Activated naive CD4-positive, alpha-beta T cell treated with anti-CD3 and anti-CD28 coated beads for 36 hours (primary cell): ENCODE measurements around the gene BMP6. TPM values are rescaled to one million over a fixed set of nuclear protein-coding genes. Genes with fewer than 3 reads are reported as not detected.

Experiments
- CTCF ChIA-PET: fragments of 350-600 bp; sonication (Branson Sonifier 250); formaldehyde crosslinking; loops from one replicate; lab custom pipeline; 2021; ENCODE audit warnings: antibody characterized with exemption; lab: Charles Lee
- DNase-seq: peaks from one replicate; pipeline ENCODE4 v3.0.0-alpha.2; 2020
- H3K27ac Mint-ChIP-seq: one replicate; pipeline ENCODE4 v1.8.0; 2021; ENCODE audit warnings: mild to moderate bottlenecking, mixed read lengths
- H3K27me3 Mint-ChIP-seq: one replicate; pipeline ENCODE4 v1.8.0; 2021; ENCODE audit warnings: low read depth, mixed read lengths
- H3K36me3 Mint-ChIP-seq: one replicate; pipeline ENCODE4 v1.8.0; 2021; ENCODE audit warnings: low read depth, mixed read lengths
- H3K4me1 Mint-ChIP-seq: one replicate; pipeline ENCODE4 v1.8.0; 2021; ENCODE audit warnings: low read depth, mixed read lengths
- H3K4me3 Mint-ChIP-seq: one replicate; pipeline ENCODE4 v1.8.0; 2021; ENCODE audit warnings: mild to moderate bottlenecking, moderate library complexity, mixed read lengths
- H3K9me3 Mint-ChIP-seq: one replicate; pipeline ENCODE4 v1.8.0; 2021; ENCODE audit warnings: mixed read lengths
- intact Hi-C: fragments of 100-400 bp; cut with micrococcal nuclease; formaldehyde crosslinking; loops from one replicate; pipeline ENCODE4 v1.15.1; 2023
- total RNA-seq, 2 experiments: library from RNA; stranded (reverse); gene quantifications; one replicate each; pipeline ENCODE4 v1.2.3, GENCODE V29; 2021

The BMP6 gene
- total RNA-seq, 2 experiments from 2014 or later, result 0.32 to 0.36 TPM

- Mint-ChIP-seq H3K4me3 (no peak overlapping the region), H3K27me3 (peaks cover 55% of the 10 kb centered on the region), H3K36me3 (no peaks in the 10 kb centered on the region), H3K9me3 (no peaks in the 10 kb centered on the region), H3K4me1 (peaks cover 4% of the 10 kb centered on the region), H3K27ac (no peak overlapping the region)
- DNase-seq, result peak; percentile 83
- intact Hi-C loops, result loop anchor here (1.0 to 10.0 kb wide), 8 partner anchors 106 to 496 kb away; partner anchors contain the start of genes BLOC1S5 and TXNDC5
- CTCF ChIA-PET, result interaction anchor here (0.6 to 4.1 kb wide), 17 partner anchors 9 to 497 kb away, joined by 3 to 19 read pairs (median 4); no protein-coding TSS in a partner anchor
These were observed 2.9 kb upstream of the BMP6 start for GRCh38 chr6:7723041-7723447.

- Mint-ChIP-seq H3K9me3 (no peaks in the 10 kb centered on the region), H3K4me3 (no peak overlapping the region), H3K27me3 (peaks cover 59% of the 10 kb centered on the region), H3K27ac (no peak overlapping the region), H3K4me1 (peaks cover 8% of the 10 kb centered on the region), H3K36me3 (no peaks in the 10 kb centered on the region)
- CTCF ChIA-PET, result interaction anchor here (0.9 to 4.1 kb wide), 9 partner anchors 21 to 714 kb away, joined by 3 to 19 read pairs (median 4); no protein-coding TSS in a partner anchor
- DNase-seq, result no peak
- intact Hi-C loops, result loop anchor here (1.0 to 10.0 kb wide), 8 partner anchors 107 to 496 kb away; partner anchors contain the start of genes BLOC1S5 and TXNDC5
These were observed 2.3 kb upstream of the BMP6 start for GRCh38 chr6:7723554-7723953.

- H3K9me3 Mint-ChIP-seq, result no peaks in the 10 kb centered on the region
- DNase-seq, result no peak
- CTCF ChIA-PET, result interaction anchor here (0.6 to 4.1 kb wide), 3 partner anchors 23 to 494 kb away, joined by 3 to 19 read pairs (median 3); no protein-coding TSS in a partner anchor
- H3K4me3 Mint-ChIP-seq, result peak overlapping the region; percentile 76
- H3K4me1 Mint-ChIP-seq, result peaks cover 12% of the 10 kb centered on the region
- no peak overlapping the region for H3K27ac Mint-ChIP-seq
- peaks cover 1% of the 10 kb centered on the region for H3K36me3 Mint-ChIP-seq
- intact Hi-C loops, result loop anchor here (10.0 kb wide), 1 partner anchor 451 kb away; no protein-coding TSS in a partner anchor
- H3K27me3 Mint-ChIP-seq, result peaks cover 64% of the 10 kb centered on the region
These were observed 487 bp upstream of the BMP6 start for GRCh38 chr6:7725412-7725811.

GRCh38 chr6:7726416-7727085 lies 652 bp downstream of the BMP6 start:
- no peak for DNase-seq
- H3K36me3 Mint-ChIP-seq, result peaks cover 1% of the 10 kb centered on the region
- H3K4me3 Mint-ChIP-seq, result peak overlapping the region; percentile 76
- no peak overlapping the region for H3K27ac Mint-ChIP-seq
- no peaks in the 10 kb centered on the region for H3K9me3 Mint-ChIP-seq
- CTCF ChIA-PET, result no interaction called here
- peaks cover 12% of the 10 kb centered on the region for H3K4me1 Mint-ChIP-seq
- intact Hi-C loops, result loop anchor here (10.0 kb wide), 1 partner anchor 452 kb away; no protein-coding TSS in a partner anchor
- H3K27me3 Mint-ChIP-seq, result peaks cover 68% of the 10 kb centered on the region

- CTCF ChIA-PET, result interaction anchor here (0.8 to 1.2 kb wide), 2 partner anchors 115 to 492 kb away, joined by 3 to 4 read pairs; no protein-coding TSS in a partner anchor
- no peak for DNase-seq
These were observed 1.4 kb downstream of the BMP6 start for GRCh38 chr6:7727086-7727945.

DNA sequence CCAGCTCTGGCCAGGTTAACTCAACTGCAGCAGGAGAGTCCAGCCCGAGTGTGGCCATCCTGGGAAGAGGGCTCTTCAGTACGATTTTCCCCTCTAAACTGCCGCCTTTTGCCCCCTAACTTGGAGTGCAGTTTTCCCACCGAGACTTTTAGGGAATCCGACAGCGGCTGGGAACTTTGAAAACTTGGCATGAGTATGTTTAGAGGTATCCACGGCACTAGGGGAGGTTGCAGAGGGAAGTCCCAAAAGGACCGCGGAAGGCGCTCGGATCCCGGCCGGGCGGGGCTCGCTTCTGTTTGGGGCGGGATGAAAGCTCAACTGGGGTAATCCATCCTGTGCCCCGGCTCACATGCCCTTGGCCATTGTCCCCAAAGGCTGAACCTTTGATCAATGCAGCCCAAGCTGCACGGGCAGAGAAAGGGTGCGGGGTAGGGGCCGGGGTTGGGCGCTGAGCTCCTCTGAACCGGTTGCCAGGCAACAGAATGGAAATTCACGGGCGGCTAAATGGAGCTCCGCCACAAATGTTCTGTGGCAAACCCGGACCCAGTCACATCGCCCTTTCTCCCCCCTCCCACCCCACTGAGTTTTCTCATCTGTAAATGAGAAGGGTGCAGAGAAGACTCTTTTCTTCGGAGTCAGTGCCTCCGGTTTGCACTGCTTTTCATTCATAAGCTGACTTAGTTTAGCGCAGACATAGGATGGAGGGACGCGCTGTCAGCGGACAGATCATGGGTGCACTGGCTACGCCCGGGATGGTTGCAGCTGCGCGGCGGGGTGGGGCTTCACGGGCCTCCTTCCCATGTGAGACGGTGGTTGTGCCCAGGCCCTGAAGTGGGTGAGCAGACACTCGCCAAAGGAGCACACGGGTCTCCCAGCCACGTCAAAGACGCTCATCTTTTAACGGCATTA lies 2.3 kb downstream of the BMP6 start:
- CTCF ChIA-PET, result interaction anchor here (0.8 to 1.2 kb wide), 2 partner anchors 116 to 491 kb away, joined by 3 to 4 read pairs; no protein-coding TSS in a partner anchor
- intact Hi-C loops, result loop anchor here (10.0 kb wide), 1 partner anchor 453 kb away; no protein-coding TSS in a partner anchor
- peak; percentile 32 for DNase-seq
- Mint-ChIP-seq H3K4me3 (peak overlapping the region; percentile 54), H3K4me1 (peaks cover 12% of the 10 kb centered on the region), H3K9me3 (no peaks in the 10 kb centered on the region), H3K36me3 (peaks cover 1% of the 10 kb centered on the region), H3K27me3 (peaks cover 67% of the 10 kb centered on the region), H3K27ac (no peak overlapping the region)

More at GRCh38 chr6:7727086-7727945, 1.4 kb downstream of the BMP6 start:
- Mint-ChIP-seq H3K27me3 (peaks cover 68% of the 10 kb centered on the region), H3K27ac (no peak overlapping the region), H3K9me3 (no peaks in the 10 kb centered on the region), H3K4me3 (peak overlapping the region; percentile 54), H3K4me1 (peaks cover 12% of the 10 kb centered on the region), H3K36me3 (peaks cover 1% of the 10 kb centered on the region)
- intact Hi-C loops, result loop anchor here (10.0 kb wide), 1 partner anchor 453 kb away; no protein-coding TSS in a partner anchor

DNA sequence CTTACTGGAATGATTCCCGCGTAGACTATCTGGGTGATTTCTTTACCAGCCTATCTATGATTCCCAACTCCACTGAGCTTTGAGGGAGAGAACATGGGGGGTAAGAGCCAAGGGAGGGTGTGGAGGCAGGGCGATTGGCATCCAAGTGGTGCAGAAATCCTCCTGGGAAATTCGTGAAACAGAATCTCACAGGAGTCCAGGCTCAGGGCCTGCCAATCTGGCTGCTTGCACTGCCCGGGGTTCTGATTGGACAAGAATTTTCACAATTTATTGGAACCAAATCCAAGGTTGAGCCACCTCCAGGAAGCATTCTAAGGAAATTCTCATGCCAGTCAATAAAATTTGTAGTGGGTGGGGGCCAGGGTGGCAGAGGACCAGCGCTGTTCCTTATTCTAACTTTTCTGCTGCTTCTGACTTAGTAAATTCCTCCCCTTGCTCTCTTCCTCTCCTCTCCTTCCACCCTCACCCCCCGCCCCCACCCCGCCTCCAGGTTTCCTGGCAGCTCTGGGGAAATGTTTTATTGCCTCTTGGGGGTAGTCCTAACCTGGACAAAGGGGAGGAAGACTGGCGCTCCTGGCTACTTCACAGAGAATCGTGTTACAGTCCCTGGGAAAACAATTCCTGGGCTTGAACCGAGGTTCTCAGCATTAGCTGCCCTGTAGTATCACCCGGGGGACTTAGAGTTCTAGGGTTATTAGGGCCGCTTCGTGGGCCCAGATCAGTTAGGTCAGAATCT lies 3.1 kb downstream of the BMP6 start:
- peaks cover 12% of the 10 kb centered on the region for H3K4me1 Mint-ChIP-seq
- H3K36me3 Mint-ChIP-seq, result peaks cover 1% of the 10 kb centered on the region
- H3K9me3 Mint-ChIP-seq, result no peaks in the 10 kb centered on the region
- CTCF ChIA-PET, result no interaction called here
- H3K27ac Mint-ChIP-seq, result no peak overlapping the region
- intact Hi-C loops, result loop anchor here (10.0 kb wide), 1 partner anchor 454 kb away; no protein-coding TSS in a partner anchor
- no peak for DNase-seq
- H3K4me3 Mint-ChIP-seq, result peak overlapping the region; percentile 15
- H3K27me3 Mint-ChIP-seq, result peaks cover 68% of the 10 kb centered on the region

GRCh38 chr6:7730001-7730783 lies 4.3 kb downstream of the BMP6 start:
- CTCF ChIA-PET, result no interaction called here
- intact Hi-C loops, result no loop called here
- DNase-seq, result no peak
- Mint-ChIP-seq H3K9me3 (no peaks in the 10 kb centered on the region), H3K4me3 (no peak overlapping the region), H3K27ac (no peak overlapping the region), H3K36me3 (peaks cover 1% of the 10 kb centered on the region), H3K27me3 (peaks cover 67% of the 10 kb centered on the region), H3K4me1 (peaks cover 12% of the 10 kb centered on the region)

- H3K36me3 Mint-ChIP-seq, result peaks cover 1% of the 10 kb centered on the region
- intact Hi-C loops, result no loop called here
- CTCF ChIA-PET, result no interaction called here
These were observed 4.9 kb downstream of the BMP6 start for GRCh38 chr6:7730784-7731227.

GRCh38 chr6:7731294-7731693 lies 5.4 kb downstream of the BMP6 start:
- CTCF ChIA-PET, result no interaction called here
- no peaks in the 10 kb centered on the region for H3K9me3 Mint-ChIP-seq
- H3K4me3 Mint-ChIP-seq, result no peak overlapping the region
- intact Hi-C loops, result no loop called here
- peaks cover 64% of the 10 kb centered on the region for H3K27me3 Mint-ChIP-seq
- no peak overlapping the region for H3K27ac Mint-ChIP-seq
- peaks cover 1% of the 10 kb centered on the region for H3K36me3 Mint-ChIP-seq
- H3K4me1 Mint-ChIP-seq, result peaks cover 10% of the 10 kb centered on the region
- no peak for DNase-seq

More at GRCh38 chr6:7730784-7731227, 4.9 kb downstream of the BMP6 start:
- no peak overlapping the region for H3K27ac Mint-ChIP-seq
- peaks cover 64% of the 10 kb centered on the region for H3K27me3 Mint-ChIP-seq
- H3K4me1 Mint-ChIP-seq, result peaks cover 12% of the 10 kb centered on the region
- H3K4me3 Mint-ChIP-seq, result no peak overlapping the region
- DNase-seq, result no peak
- no peaks in the 10 kb centered on the region for H3K9me3 Mint-ChIP-seq
